SW 1271 (cell line): ENCODE data around the gene BAIAP3.

Experiments
- DNase-seq, 2 experiments: peaks; one replicate each; lab custom pipeline; 2025; lab: John Stamatoyannopoulos, UW

Gene BAIAP3

DNA sequence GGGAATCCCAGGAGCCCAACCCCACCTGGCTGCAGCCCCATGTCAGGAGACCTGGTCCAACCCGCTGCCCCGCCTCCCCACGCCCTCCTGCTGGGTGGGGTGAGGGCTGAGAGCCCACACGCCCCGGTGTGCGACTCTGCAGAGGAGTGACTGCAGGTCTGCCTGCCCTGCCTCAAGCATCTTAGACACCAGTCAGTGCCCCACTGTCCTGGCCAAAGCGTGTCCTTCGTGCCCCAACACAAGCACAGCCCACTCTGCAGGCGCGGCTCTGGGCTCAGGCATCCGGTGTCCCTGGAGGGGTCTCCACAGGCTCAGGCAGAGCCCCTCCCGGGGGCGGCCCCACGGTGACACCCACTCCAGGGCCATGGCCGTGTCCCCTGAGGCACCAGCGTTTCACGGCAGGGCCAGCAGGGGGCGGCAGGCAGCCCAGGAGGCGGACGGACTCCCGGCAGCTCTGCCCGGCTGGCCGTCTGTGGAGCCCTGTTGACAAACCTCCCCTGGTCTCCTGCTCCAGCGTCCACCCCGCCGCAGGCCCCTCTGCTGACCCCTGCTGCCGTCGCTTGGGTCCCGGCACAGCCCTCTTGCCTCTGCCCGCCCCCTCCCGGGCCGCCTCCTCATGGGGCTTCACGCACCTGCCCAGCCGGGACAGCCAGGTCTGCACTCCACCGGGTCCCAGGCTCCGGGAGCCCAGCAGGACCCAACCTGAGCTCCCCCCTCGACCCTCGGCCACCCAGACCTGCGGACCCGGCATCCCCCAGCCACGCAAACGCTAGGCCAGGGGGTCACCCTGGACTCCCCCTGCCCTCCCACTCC lies 32.6 kb upstream of the BAIAP3 start:
- DNase-seq, result no peak

DNA sequence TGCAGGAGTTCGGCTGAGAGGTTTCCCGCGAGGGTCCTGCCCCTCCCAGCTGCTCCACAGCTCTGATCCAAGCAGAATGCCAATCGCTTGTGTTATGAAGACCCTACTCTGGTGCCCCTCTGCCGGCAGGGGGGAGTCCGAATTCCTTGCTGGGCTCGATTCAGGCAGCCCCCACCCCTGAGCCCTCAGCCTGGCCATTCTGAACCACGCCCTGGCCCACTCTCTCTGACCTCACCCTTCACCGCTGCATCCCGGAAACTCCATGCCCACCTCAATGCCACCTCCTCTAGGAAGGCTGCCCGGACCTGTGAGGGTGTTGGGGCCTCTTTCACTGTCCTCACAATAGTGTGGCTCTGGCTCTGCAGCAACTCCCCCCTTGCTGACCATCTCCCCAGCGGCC lies 31.9 kb upstream of the BAIAP3 start:
- DNase-seq, result no peak

DNA sequence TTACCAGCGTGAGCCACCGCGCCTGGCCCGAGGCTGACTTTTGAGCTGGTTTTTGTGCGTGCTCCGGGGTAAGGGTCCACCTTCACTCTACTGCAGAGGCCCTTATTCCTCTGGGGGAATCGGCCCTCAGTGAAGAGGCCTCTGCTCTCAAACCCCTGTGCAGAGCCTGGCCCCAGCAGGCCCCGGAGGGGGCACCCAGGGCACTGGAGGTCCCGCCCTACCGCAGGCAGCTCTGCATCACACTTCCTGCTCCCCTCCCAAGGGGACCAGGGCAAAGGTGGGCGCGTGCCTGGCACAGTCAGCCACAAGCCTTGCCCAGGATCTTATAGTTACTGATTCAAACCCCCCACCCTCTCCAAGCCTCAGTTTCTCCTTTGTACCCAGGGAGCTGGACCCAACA lies 27.6 kb upstream of the BAIAP3 start:
- no peak for DNase-seq

DNA sequence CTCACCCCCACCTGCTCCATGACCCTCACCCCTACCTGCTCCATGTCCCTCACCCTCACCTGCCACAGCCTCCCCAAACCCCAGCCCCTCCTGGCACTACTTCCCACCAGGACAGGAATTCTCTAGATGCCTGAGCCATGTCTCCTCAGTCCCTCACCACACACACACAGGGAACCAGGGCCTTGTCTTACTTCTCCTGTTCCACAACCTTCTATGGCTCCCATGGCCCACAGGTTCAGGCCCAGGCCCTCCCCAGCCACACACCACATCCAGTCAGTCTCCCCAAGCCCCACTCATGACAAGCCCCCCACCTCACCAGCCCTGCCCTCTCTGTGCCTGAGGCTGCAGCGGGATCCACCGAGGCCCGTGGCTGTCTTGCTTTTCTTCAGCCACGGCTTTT lies 27.1 kb upstream of the BAIAP3 start:
- no peak for DNase-seq

DNA sequence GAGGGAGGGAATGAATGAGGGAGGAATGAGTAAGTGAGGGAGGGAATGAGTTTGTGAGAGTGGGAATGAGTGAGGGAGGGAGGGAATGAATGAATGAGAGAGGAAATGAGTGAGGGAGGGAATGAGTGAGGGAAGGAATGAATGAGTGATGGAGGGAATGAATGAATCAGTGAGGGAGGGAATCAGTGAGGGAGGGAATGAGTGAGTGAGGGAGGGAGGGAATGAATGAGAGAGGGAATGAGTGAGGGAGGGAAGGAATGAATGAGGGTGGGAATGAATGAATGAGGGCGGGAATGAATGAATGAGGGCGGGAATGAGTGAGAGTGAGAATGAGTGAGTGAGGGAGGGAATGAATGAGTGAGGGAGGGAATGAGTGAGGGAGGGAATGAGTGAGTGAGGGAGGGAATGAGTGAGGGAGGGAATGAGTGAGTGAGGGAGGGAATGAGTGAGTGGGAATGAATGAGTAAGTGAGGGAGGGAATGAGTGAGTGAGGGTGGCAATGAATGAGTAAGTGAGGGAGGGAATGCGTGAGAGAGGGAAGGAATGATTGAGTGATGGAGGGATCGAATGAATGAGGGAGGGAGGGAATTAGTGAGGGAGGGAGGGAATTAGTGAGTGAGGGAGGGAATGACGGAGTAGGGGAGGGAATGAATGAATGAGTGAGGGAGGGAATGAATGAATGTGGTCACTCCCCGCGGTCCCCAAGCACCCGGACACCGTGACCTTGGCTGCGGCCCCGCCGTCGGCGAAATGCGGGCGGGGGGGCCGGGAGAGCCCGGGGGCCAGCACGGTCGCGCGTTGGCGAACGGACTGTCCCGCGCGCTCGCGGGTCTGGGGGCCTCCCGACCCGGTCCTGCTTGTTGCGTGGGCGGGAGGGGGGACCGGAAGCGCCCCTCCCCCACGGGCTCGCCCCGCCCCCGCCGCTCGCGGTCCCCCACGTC lies 25.1 kb upstream of the BAIAP3 start:
- DNase-seq, result peak in 1 of 2 experiments; percentile 71

DNA sequence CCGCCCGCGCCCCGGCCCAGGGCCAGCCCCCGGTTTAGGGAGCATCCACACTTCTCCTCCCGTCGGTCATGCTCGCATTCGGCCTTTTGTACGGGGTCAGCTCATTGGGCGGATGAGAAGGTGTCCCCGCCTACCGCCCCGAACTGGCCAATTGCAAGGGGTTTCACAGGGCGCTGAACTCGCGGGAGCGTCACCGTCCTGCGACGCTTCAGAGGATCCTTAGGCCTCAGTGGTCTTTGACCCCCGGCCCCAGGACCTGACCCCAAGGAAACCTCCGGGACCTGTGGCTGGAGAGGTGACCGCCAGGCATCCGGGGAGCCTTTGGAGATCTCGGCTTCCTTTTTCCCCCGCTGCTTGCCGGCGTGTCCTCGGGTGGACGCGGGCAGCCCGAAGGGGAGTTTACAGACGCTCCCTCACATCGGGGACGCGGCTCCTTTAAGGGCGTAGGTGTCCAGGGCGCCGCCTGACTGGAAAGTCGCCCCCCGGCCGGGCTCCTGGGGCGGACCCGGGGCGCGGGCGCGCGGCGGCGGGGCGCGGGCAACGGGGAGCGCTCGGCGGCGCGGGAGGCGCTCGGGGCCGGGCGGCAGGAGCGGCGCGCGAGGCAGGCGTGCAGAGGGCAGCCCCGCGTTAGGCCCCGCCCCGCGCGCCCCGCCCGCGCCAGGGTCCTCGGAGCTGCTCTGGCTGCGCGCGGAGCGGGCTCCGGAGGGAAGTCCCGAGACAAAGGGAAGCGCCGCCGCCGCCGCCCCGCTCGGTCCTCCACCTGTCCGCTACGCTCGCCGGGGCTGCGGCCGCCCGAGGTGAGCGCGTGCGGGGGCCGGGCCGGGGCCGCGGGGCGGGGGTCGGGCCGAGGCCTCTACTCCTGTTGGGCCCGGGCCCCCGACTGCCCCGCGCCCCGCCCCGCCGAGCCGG lies 24.2 kb upstream of the BAIAP3 start, which contains the start of gene UBE2I:
TSS of gene UBE2I (plus strand) at position 660 of the 909 bp plus-strand sequence. CDS start 4,395 bp downstream, outside the sequence.
- peak; percentile 78 to 89 for DNase-seq

DNA sequence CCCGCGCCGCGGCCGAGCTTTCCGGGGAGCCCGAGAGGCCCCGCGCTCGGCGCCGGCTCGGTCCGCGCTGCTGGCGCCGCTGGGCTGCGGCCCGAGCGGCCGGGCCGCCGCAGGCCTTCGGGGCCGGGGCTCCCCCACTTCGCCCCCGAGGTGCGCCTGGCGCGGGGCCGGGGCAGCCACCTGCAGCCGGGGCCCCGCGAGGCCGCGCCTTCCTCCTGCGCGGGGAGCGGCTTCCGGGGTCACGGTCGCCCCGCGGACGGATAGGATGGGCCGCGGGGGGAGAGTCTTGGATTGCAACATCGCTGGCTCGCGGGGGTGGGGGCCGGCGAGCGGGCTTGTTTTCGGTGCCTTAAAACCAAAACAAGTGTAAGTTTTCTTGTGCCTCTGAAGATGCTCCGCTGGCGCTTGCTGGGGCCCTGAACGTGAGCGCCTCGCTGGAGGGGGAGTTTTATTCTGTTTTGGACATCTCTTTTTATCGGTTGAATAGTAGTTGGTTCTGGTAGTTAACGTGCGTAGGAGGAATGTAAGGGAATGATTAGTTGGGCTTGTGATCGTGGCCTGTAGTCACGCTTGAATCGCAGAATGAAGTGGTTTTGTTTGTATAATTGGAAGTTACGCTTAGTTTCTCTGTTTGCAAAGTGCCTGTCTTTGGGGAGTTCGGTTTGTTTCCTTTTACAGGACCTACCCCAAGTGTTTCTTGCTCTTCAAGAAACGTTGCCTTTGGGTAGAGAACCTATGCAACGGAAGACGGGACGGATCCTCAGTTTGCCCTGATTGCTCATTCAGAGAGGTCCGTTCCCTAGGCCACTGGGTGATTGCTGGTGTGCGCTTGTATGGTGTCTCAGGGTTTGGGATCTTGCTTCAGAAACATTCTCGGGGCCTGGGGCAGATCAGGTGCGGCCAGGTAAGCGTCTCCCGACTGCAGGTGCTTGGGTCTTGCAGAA lies 23.3 kb upstream of the BAIAP3 start:
- DNase-seq, result no peak

DNA sequence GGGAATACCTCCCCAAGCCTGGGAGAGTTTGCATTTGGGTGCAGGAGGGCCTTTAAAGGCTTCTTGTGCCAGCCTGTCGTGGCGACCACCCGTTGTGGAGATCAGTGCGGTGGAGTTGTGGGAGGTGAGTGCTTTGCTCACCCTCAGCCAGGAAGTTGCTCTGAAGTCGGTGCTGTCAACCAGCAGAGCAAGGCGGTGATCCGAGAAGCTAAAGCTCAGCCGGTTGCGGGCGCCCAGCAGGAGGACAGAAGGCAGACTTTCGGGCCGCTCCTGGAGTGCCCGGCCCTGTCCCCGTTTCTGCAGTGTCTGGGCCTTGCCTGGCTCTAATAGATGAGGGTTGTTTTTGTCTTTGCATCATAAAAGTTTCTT lies 22.6 kb upstream of the BAIAP3 start:
- no peak for DNase-seq

DNA sequence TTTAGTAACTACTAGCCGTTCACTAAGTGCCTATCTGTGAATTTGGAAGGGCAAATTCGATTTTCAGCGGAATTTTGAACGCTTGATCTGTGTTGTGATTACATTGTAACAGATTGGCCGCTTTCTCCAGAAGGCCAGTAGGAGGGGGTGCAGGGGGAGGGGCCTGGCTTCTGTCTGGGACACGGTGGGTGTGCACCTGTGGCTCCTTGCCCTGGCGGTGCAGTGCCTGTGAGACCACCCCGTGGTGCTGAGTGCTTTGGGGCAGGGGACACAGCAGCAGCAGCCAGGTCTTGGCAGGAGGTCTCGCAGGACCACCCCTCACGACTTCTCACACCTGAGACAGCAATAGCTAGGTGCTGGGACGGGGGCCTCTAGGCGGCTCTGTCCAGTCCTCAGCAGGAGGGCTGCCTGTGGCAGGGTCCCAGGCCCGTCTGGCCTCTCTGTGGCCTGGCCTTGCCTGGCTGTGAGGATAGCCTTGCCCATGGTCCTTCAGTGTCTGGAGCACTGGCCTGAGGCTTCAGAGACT lies 22.2 kb upstream of the BAIAP3 start:
- no peak for DNase-seq

DNA sequence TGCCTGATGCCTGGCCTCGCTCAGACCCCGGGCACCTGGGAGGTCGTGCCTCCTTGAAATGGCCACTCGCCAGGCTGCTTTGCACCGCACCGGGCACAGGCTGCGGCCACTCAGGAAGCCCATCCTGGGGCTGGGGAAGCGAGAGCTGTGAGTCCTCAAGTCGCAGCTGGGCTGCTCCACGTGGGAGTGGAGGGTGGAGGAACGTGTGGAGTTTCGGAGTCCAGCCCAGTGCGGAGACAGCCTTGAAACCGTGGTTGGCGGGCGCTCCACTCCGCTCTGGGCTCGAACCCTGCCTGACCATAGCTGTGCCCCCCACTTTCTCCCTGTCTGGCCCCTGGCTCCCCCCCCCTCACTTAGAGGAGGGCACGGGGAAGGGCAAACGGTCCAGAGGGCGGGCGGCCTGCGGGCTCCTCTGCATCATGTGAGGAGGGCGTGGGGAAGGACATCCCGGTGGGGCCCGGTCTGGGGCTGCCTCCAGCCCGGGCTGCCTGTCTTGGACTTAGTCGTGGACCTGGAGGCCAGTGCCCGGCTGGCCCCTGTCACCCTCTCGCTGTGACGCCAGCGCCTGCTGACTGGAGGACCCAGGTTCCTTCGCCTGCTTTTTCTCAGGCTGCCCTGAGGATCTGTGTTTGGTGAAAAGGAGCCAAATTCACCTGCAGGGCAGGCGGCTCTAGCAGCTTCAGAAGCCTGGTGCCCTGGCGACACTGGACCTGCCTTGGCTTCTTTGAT lies 21.5 kb upstream of the BAIAP3 start:
- DNase-seq, result no peak

DNA sequence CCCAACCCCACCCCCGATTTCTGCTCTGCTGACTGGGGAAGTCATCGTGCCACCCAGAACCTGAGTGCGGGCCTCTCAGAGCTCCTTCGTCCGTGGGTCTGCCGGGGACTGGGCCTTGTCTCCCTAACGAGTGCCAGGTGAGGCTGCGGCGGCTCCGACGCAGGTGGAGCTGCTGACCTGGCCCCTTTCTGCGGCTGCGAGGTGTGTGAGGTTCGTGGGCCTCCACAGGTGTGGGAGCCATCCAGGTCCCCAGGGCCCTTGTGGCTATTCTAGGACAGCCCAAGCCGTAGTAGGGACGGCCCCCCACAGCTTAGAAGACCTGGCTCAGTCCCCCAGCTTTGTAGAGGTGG lies 21.0 kb upstream of the BAIAP3 start:
- no peak for DNase-seq

DNA sequence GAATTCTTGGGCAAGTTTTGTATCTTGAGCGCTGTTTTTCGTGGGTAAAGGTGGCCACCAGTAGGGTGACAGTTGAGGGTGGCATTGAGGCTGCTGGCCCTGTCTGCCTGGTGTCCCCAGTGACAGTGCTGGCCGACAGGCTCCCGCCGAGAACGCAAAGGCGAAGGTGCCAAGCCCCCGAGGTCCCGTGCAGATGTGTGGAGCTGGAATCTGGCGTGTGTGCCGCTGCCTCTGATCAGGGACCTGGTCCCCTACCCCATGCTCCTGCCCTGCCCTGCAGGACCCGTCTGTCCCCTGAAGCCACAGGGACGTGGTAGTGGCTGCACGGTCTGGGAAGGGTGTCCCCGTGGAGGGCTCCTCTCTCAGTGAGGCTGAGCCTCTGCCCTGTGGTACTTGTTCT lies 20.5 kb upstream of the BAIAP3 start:
- DNase-seq, result no peak

DNA sequence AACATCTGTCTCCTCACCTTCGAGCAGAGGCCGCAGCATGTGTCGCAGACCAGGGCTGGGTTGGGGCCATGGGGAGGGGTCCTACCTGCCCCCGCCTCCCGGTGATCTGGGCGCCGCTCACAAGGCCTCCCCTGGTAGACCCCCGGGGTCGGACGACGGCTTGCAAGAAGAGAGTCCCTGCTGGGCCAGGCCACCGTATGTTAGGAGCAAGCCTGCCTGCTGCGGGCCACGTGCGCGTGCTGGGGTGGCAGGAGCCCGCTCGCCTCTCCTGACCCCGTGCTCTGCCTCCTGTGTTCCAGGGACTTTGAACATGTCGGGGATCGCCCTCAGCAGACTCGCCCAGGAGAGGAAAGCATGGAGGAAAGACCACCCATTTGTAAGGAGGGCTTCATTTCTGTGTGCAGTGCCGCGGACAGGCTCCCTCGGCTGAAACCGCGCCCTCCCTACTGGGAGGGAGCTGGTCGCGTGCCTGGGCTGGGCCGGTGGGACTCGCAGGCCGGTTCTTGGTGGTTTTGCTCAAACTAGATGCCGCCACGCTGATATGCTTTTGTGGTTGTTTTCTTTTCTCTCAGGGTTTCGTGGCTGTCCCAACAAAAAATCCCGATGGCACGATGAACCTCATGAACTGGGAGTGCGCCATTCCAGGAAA lies 19.6 kb upstream of the BAIAP3 start:
- DNase-seq, result no peak

DNA sequence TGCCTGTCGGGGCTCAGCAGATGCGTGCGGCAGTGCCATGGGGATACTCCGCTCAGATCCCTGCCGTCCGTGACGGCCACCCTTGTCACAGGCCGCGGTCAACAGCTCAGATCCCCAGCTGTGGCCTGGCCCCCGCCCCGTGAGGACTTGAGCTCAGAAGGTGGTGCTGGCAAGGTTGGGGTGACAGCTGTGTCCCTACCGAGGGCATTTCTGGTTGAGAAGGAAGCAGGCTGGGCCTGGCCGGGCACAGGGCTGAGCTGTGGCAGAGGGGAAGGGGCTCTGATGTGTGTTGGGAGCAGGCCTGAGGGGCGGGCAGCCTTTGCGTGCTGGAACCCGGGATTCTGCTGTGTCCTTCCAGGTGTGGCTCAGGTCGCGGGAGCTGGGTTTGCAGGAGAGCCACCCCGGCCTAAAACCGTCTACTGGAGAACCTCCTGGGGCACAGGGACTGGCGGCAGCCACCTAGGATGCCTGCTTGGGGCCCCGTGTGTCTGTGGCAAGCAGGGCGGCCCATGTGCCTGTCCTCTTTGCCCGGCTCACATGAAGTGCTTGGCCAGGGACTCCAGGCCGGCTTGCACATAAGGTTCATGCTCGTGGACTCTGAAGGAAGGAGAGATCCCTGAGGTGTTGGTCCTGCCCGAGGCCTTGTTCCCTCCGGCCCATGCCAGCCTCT lies 18.9 kb upstream of the BAIAP3 start:
- DNase-seq, result no peak

DNA sequence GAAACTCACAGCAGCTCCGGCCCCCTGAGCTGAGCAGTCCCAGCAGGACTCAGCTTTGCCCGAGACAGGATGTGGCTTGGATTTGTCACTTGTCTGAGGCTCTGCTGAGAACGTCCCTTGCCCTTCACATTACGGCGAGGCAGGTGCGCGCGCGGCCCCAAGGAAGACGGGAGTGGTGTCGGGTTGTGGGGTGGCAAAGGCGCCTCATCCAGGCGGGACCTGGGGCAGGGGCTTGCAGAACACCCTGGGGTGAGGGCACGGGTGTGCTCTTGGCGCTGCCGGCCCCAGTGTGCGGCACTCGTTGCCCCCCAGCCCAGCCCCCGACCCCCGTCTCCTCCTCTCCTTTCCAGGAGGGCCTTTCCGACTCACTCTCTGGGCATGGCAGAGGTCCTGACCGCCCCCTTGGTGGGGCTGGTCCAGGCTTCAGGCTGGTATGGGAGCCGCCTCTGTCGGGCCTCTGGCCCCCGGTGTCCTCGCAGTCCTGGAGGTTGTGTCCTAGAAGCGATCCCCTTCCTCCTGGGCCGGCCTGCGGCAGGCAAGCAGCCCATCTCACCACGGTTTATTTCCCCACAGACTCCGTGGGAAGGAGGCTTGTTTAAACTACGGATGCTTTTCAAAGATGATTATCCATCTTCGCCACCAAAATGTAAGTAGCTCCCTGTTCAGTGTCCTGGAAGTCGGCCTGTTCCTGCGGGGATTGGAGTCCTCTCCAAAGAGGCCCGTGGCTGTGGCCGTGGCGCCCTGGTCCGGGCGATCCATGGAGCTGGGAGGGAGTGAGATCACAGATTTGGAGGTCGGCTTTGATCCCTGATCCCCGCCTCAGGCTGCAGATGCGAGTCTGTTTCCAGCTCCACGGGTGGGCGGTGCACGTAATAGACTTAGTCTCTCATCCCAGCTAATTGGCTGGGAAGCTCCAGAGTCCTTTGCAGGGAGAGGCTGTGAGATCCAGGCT lies 18.1 kb upstream of the BAIAP3 start:
- DNase-seq, result no peak

DNA sequence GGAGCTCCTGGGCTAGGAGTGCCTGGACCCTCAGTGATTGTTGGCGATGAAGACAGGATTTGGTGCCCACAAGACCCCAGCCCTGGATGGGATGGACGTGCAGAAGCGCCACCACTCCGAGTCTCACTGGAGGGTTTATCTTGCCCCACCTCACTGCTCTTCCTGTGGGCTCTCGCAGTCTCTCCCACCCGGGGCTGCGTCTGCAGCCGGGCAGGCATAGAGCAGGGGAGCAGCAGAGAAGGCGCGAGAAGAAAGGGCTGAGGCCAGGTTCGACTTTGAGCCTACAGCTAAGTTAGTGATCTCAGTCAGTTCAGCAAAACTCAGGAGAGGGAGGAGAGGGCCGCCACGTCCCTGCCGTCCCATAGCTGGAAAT lies 17.4 kb upstream of the BAIAP3 start:
- no peak for DNase-seq

DNA sequence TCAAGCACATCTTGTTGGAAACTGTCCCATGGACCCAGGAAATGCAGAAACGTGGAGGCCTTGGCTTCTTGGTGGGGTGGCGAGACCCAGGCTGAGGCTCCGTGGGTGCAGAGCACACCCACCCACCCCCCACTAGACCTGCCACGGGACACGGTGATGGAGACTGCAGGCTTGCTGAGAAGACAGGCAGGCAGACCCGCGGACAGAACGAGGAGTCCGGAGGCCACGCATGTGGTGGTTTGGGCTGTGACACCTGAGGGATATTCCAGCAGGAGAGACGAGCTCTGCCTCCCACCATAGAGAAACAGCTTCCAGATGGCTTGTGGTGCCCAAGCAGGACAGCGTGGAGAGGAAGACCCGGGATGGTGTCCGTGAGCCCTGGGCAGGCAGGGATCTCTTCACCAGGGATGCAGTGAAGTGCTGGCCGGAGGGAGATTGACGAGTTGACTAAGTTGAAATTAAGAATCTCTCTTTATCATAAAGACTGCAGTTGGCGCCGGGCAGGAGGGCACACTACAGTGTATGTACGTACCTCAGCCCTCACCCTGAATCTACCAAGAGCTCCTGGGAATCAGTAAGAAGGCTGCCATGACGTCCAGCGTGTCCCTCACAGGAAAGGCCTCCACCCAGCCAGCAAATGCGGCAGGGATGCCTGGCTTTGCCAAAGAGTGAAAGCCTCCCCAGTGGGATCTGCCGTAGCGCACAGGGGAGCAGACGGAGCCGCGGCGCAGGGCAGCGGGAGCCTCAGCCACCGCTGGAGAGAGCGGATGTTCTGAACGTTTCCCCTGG lies 15.8 kb upstream of the BAIAP3 start:
- DNase-seq, result no peak
